Psoas muscle (tissue), 8 donors: ENCODE data around the gene PACS2. TPM values are rescaled to one million over a fixed set of nuclear protein-coding genes. Genes with fewer than 3 reads are reported as not detected.

Source experiments
- ATAC-seq, 4 donors: fragments of 200-7000 bp; cut with Tn5 transposase; one replicate each; pipeline ENCODE4 v1.9.1; 2020; ENCODE audit warnings: moderate library complexity in 3 of 4, mild to moderate bottlenecking in 2 of 4
- DNase-seq, 2 donors: peaks; one replicate each; pipeline ENCODE4 v3.0.0-alpha.2; 2020
- H3K27ac ChIP-seq: fragments of 200-600 bp; one replicate; pipeline ENCODE4 v1.8.0; 2022
- H3K27me3 ChIP-seq, 3 donors: fragments of 200-600 bp in 1 of 3; one replicate each; pipeline versions ENCODE4 v1.6.1 to v1.8.0; 2013 to 2022; ENCODE audit warnings: low read length in 2 of 3, mild to moderate bottlenecking in 2 of 3, moderate library complexity in 1 of 3; ENCODE audit not compliant: insufficient read depth in 3 of 3
- H3K36me3 ChIP-seq, 2 donors: fragments of 200-600 bp in 1 of 2; one replicate each; pipeline versions ENCODE4 v1.6.1 to v1.8.0; 2013 to 2022; ENCODE audit warnings: low read depth in 1 of 2, mild to moderate bottlenecking in 1 of 2, moderate library complexity in 1 of 2; ENCODE audit not compliant: insufficient read depth in 1 of 2
- H3K4me1 ChIP-seq: fragments of 200-600 bp; one replicate; pipeline ENCODE4 v1.8.0; 2022
- H3K4me3 ChIP-seq: fragments of 200-600 bp; one replicate; pipeline ENCODE4 v1.8.0; 2022; ENCODE audit warnings: mild to moderate bottlenecking
- H3K9me3 ChIP-seq: fragments of 200-600 bp; one replicate; pipeline ENCODE4 v1.8.0; 2022
- CTCF ChIP-seq: fragments of 200-600 bp; IDR thresholded peaks from one replicate; pipeline ENCODE4 v1.8.0; 2022; ENCODE audit warnings: antibody characterized with exemption
- WGBS, 3 donors: extraction: QIAGEN DNeasy Blood & Tissue Kit; methylation state at CpG; one replicate each; pipeline versions ENCODE4 v1.1.6 to v1.1.7; 2013; 5-methylcytosine and 5-hydroxymethylcytosine counted together
- intact Hi-C, 2 donors: fragments of 100-400 bp; cut with DNase I; formaldehyde crosslinking; loops; one replicate each; pipeline versions ENCODE4 v1.11.0 to v1.14.2; 2022
- polyA plus RNA-seq, 3 donors: library from polyadenylated mRNA; stranded (reverse); fragments of 200-250 nt; gene quantifications; one replicate each; pipeline ENCODE4 v1.2.3, GENCODE V29; 2013
- total RNA-seq, 4 donors: library from RNA; stranded (reverse); fragmentation: NEBNext Ultra II Directional in 2 of 4; extraction: Animal tissue kit (Norgen Biotek cat#: 25700) in 2 of 4; gene quantifications; one replicate each; pipeline versions ENCODE4 v1.2.1 to v1.2.4, GENCODE V29; 2021 to 2023
- donor health status: healthy with polysubstance abuse.
- donor health status: DM: no; HTN: no; CAD: no; lungs with moderate emphysema.
- donor health status: Bipolar disorder and iron deficiency.
- donor health status: healthy.
- donor health status: DM: yes; HTN: yes; CAD: no.
- donor health status: DM: no; HTN: no; CAD: no.
- donor health status: DM: no; HTN: no; CAD: no.
- donor health status: DM: yes; HTN: yes; CAD: no.

The PACS2 gene
- total and polyA plus RNA-seq, 7 donors: 57.1 to 83.1 (median 72.8) TPM

- no peaks in the 10 kb centered on the region for H3K9me3 ChIP-seq
- 29 to 61% (median 37%) methylated on average over 20 of the region's 20 CpGs for WGBS, 3 donors
- H3K27me3 ChIP-seq: no peaks in the 10 kb centered on the region
- H3K4me3 ChIP-seq: no peak overlapping the region
- peak overlapping the region; percentile 71 for H3K27ac ChIP-seq
- peaks cover 50% of the 10 kb centered on the region for H3K4me1 ChIP-seq
- no peak for TF ChIP-seq CTCF
- ATAC-seq (peak in 3 of 4 donors; percentile 11 to 46 (median 18)), DNase-seq (no peak)
- intact Hi-C loops: no loop called here
- H3K36me3 ChIP-seq: no peaks in the 10 kb centered on the region
These were observed 26.5 kb downstream of the PACS2 start for GRCh38 chr14:105340821-105341733.

DNA sequence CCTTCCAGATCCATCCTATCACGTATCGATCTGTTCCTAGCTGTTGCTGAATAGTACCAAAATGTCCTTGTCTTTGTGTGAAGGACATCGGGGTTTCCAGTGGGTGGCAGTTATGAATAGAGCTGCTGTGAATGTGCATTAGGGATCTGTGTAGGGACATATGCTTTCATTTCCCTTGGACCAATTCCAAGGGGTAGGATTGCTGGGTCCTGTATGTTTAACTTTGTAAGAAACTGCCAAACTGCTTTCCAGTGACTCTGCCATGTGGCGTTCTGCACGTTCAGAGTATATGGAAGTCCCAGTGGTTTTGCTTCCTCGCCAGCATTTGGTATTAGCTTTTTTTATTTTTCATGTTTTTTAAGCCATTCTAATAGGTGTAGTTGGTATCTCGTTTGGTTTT, 28.6 kb downstream of the PACS2 start:
- peaks cover 40% of the 10 kb centered on the region for H3K4me1 ChIP-seq
- no peak for ATAC-seq
- H3K27ac ChIP-seq: no peak overlapping the region
- no peak for DNase-seq
- WGBS, 3 donors: 62 to 72% (median 67%) methylated on average over 7 of the region's 7 CpGs
- TF ChIP-seq CTCF: no peak
- H3K36me3 ChIP-seq: no peaks in the 10 kb centered on the region
- H3K27me3 ChIP-seq: no peaks in the 10 kb centered on the region
- intact Hi-C loops: no loop called here
- H3K9me3 ChIP-seq: no peaks in the 10 kb centered on the region
- no peak overlapping the region for H3K4me3 ChIP-seq

- peaks cover 0 to 8% of the 10 kb centered on the region in 2 donors for H3K36me3 ChIP-seq
- 84 to 85% (median 84%) methylated on average over 8 to 13 of the region's 13 CpGs for WGBS, 3 donors
- no peak overlapping the region for H3K4me3 ChIP-seq
- H3K27ac ChIP-seq: no peak overlapping the region
- ATAC-seq (no peak), DNase-seq (no peak)
- peaks cover 26% of the 10 kb centered on the region for H3K4me1 ChIP-seq
- intact Hi-C loops: no loop called here
- H3K27me3 ChIP-seq: no peaks in the 10 kb centered on the region
- no peak for TF ChIP-seq CTCF
- H3K9me3 ChIP-seq: no peaks in the 10 kb centered on the region
These were observed 31.6 kb downstream of the PACS2 start for GRCh38 chr14:105346200-105346533.

- intact Hi-C loops: no loop called here
- Histone ChIP-seq H3K9me3 (no peaks in the 10 kb centered on the region), H3K4me1 (peaks cover 19% of the 10 kb centered on the region), H3K36me3 (peaks cover 0 to 11% of the 10 kb centered on the region in 2 donors), H3K27ac (no peak overlapping the region), H3K4me3 (no peak overlapping the region), H3K27me3 (no peaks in the 10 kb centered on the region)
- no peak for ATAC-seq
- no peak for DNase-seq
- TF ChIP-seq CTCF: no peak
- WGBS, 3 donors: 76 to 87% (median 77%) methylated on average over 14 to 18 of the region's 18 CpGs
These were observed 32.5 kb downstream of the PACS2 start for GRCh38 chr14:105346876-105347586.
